Body of pancreas (tissue), 4 donors: Measurements from ENCODE around the gene SMG5. TPM values are rescaled to one million over a fixed set of nuclear protein-coding genes. Genes with fewer than 3 reads are reported as not detected.

ENCODE experiments used
- ATAC-seq: fragments of 150-250 bp; one replicate; pipeline ENCODE4 v1.9.1; 2016
- DNase-seq, 4 donors: peaks; one replicate each; pipeline ENCODE4 v3.0.0-alpha.2; 2019
- H3K27ac ChIP-seq, 4 donors: fragments of 200-600 bp; sonication (generic); 1 replicate in 3 of 4; 2 replicates in 1 of 4; pipeline versions ENCODE4 v1.5.1 to v1.6.1; 2016 to 2019; ENCODE audit warnings: mild to moderate bottlenecking in 1 of 4, mixed read lengths in 1 of 4, moderate library complexity in 1 of 4
- H3K27me3 ChIP-seq, 2 donors: fragments of 200-600 bp; sonication (generic); one replicate each; pipeline ENCODE4 v1.6.0; 2016; ENCODE audit warnings: mild to moderate bottlenecking in 1 of 2
- H3K36me3 ChIP-seq, 2 donors: fragments of 200-600 bp; sonication (generic); replicated peaks in 1 of 2; 2 replicates each; pipeline ENCODE4 v1.5.1; 2016; ENCODE audit warnings: low read depth in 2 of 2; ENCODE audit not compliant: insufficient read depth in 1 of 2
- H3K4me1 ChIP-seq: fragments of 200-600 bp; sonication (generic); one replicate; pipeline ENCODE4 v1.6.0; 2016
- H3K4me3 ChIP-seq, 2 donors: fragments of 200-600 bp; sonication (generic); 1 replicate in 1 of 2; 2 replicates in 1 of 2; pipeline ENCODE4 v1.5.1; 2016 to 2019
- H3K9me3 ChIP-seq, 3 donors: fragments of 200-600 bp; sonication (generic); 1 replicate in 2 of 3; 2 replicates in 1 of 3; pipeline ENCODE4 v1.5.1; 2016
- POLR2A ChIP-seq, 3 donors: fragments of 450-650 bp; IDR thresholded peaks; one replicate each; pipeline ENCODE4 v1.6.1; 2016; ENCODE audit warnings: antibody characterized with exemption in 3 of 3, mild to moderate bottlenecking in 2 of 3
- WGBS, 2 donors: methylation state at CpG; one replicate each; pipeline ENCODE4 v1.1.5; 2017; 5-methylcytosine and 5-hydroxymethylcytosine counted together
- intact Hi-C: fragments of 100-400 bp; cut with DNase I; formaldehyde crosslinking; loops from one replicate; pipeline ENCODE4 v1.15.1; 2023
- total RNA-seq, 2 donors: library from RNA; depleted of rRNA; stranded (reverse); fragments of >200 nt; gene quantifications; one replicate each; pipeline ENCODE4 v1.1.0, GENCODE V29; 2016
- TF ChIP-seq, protein P1 (sequence below), 7 experiments: fragments of 450-650 bp in 4 of 7; fragments of 200-600 bp in 3 of 7; sonication (generic) in 3 of 7; IDR thresholded peaks; one replicate each; pipeline ENCODE4 v1.5.1; 2016 to 2019; ENCODE audit warnings: antibody characterized with exemption in 7 of 7

The SMG5 gene
- total RNA-seq, 2 donors from 2014 or later: 28.3 to 35.6 TPM

DNA sequence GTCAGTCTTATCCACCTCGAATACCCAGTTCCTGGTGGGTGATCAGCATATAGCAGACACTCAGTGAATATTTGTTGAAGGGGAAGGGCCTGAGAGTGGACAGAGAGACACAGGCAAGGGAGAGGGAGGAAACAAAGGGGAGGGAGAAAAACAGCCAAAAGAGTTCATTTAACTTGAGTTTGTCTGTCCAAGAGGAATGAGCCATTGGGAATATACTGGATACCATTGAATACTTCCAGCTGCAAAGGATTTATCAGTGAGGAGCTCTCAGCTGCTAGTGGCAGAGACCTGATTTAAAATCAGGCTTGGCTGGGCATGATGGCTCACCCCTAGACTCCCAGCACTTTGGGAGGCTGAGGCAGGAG is 52.2 kb downstream of the SMG5 start:
- Histone ChIP-seq H3K36me3 (peaks cover 0 to 5% of the 10 kb centered on the region in 2 donors), H3K4me3 (no peak overlapping the region), H3K9me3 (no peaks in the 10 kb centered on the region), H3K27me3 (no peaks in the 10 kb centered on the region), H3K27ac (no peak overlapping the region), H3K4me1 (peaks cover 1% of the 10 kb centered on the region)
- ATAC-seq (no peak), DNase-seq (no peak)
- WGBS, 2 donors: 82 to 92% methylated on average over 1 of the region's 1 CpG
- no peak for TF ChIP-seq POLR2A (IDR thresholded peaks at IDR 0.05)
- TF ChIP-seq, protein P1, sequence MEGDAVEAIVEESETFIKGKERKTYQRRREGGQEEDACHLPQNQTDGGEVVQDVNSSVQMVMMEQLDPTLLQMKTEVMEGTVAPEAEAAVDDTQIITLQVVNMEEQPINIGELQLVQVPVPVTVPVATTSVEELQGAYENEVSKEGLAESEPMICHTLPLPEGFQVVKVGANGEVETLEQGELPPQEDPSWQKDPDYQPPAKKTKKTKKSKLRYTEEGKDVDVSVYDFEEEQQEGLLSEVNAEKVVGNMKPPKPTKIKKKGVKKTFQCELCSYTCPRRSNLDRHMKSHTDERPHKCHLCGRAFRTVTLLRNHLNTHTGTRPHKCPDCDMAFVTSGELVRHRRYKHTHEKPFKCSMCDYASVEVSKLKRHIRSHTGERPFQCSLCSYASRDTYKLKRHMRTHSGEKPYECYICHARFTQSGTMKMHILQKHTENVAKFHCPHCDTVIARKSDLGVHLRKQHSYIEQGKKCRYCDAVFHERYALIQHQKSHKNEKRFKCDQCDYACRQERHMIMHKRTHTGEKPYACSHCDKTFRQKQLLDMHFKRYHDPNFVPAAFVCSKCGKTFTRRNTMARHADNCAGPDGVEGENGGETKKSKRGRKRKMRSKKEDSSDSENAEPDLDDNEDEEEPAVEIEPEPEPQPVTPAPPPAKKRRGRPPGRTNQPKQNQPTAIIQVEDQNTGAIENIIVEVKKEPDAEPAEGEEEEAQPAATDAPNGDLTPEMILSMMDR (IDR thresholded peaks at IDR 0.05): no peak
- intact Hi-C loops: no loop called here

DNA sequence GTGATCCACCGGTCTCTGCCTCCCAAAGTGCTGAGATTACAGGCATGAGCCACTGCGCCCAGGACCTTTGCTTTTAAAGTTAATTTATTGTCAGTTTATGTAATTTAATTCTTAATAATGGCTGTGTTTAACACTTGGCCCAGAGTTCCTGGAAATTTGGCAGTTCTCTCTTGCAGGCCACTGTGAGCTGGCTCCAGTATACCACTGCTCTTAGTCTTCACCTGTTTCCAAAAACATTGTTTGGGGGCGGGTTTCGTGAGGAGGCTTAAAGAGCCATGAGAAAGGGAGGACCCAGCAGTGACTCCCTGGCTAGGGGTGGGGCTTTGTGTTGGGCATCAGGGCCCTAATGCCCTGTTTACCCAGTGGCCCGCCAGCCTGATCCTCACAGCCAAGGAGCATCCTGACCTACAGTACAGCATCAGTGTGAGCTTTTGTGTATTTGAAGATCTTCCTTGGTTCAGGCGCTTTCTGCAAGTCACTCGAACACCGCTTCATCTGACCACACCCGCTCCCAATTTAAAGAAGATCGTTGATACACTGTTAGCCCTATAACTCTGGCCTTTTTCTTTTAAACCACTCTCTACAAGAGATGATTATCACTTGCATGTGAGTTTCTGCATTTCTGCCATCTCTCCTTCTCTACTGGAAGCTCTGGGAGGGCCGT is 52.7 kb downstream of the SMG5 start:
- 90 to 91% methylated on average over 11 of the region's 11 CpGs for WGBS, 2 donors
- ATAC-seq (no peak), DNase-seq (no peak)
- intact Hi-C loops: no loop called here
- Histone ChIP-seq H3K36me3 (peaks cover 0 to 5% of the 10 kb centered on the region in 2 donors), H3K27me3 (no peaks in the 10 kb centered on the region), H3K4me1 (peaks cover 7% of the 10 kb centered on the region), H3K9me3 (no peaks in the 10 kb centered on the region), H3K27ac (no peak overlapping the region), H3K4me3 (no peak overlapping the region)
- TF ChIP-seq, protein P1 (IDR thresholded peaks at IDR 0.05): no peak
- no peak for TF ChIP-seq POLR2A (IDR thresholded peaks at IDR 0.05)

DNA sequence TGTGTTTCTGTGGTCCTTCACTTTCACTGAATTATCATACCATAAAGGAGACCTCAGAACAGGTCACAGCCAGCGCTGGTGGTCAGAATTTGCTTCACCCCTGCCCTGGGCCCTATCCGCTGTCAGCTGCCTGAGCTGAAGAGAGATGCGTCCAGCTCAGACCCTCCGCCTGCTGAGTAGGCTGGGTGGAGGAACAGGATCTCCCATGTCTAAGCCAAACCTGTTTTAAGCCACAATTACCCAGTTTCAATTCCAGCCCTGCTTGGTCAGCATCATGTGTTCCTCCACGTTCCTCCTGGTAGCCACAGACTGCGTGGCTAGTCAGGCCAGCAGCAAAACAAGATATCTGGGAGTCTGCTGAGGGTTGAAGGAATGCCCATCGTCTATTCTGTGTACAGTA is 54.1 kb downstream of the SMG5 start:
- Histone ChIP-seq H3K27me3 (no peaks in the 10 kb centered on the region), H3K27ac (no peak overlapping the region), H3K4me3 (no peak overlapping the region), H3K9me3 (no peaks in the 10 kb centered on the region), H3K4me1 (peaks cover 7% of the 10 kb centered on the region), H3K36me3 (peaks cover 0 to 8% of the 10 kb centered on the region in 2 donors)
- intact Hi-C loops: no loop called here
- no peak for TF ChIP-seq POLR2A (IDR thresholded peaks at IDR 0.05)
- TF ChIP-seq, protein P1 (IDR thresholded peaks at IDR 0.05): no peak
- ATAC-seq: no peak
- whole genome bisulfite sequencing, 2 donors: 74 to 80% methylated on average over 7 of the region's 7 CpGs
- DNase-seq: no peak

DNA sequence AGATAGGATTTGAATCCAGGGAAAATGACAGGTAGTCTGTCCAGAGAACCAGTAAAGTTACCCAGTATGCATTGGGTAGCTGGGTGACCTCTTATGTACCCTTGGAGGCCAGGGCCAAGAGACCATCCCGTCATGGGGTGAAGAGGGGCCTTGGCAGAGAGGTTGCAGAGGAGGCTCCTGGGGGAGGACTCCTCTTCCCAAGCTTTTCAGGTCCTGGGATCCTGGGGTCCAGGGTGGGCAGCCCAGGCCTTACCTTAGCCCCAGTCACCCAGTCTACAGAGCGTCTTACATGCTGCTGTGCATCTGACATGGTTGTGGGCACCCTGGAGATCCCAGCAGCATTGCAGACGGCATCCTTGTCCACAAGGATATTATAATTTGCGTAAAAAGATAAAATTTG is 55.8 kb downstream of the SMG5 start:
- Histone ChIP-seq H3K9me3 (no peaks in the 10 kb centered on the region), H3K27me3 (no peaks in the 10 kb centered on the region), H3K4me3 (no peak overlapping the region), H3K27ac (no peak overlapping the region), H3K36me3 (peaks cover 0 to 13% of the 10 kb centered on the region in 2 donors), H3K4me1 (peaks cover 7% of the 10 kb centered on the region)
- ATAC-seq (no peak), DNase-seq (no peak)
- intact Hi-C loops: no loop called here
- 91 to 92% methylated on average over 4 of the region's 4 CpGs for WGBS, 2 donors
- TF ChIP-seq POLR2A (IDR thresholded peaks at IDR 0.05): no peak
- TF ChIP-seq, protein P1 (IDR thresholded peaks at IDR 0.05): no peak

DNA sequence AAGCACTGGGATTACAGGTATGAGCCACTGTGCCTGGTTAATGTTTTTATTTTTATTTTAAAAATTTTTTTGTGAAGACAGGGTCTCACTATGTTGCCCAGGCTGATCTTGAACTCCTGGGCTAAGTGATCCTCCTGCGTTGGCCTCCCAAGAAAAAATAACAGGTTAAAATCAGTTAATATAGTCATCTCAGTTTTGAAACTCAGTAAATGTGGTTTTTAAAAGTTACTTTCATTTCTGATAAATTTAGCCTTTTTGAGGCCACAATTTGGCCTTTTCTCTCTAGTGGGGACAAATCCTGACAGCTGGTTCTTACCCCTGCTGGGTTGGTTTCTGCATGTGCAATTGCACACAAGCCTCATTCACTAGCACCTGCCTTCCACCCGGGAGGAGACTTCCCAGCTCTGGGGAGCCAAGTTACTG is 56.5 kb downstream of the SMG5 start:
- Histone ChIP-seq H3K4me1 (peaks cover 7% of the 10 kb centered on the region), H3K36me3 (peaks cover 0 to 15% of the 10 kb centered on the region in 2 donors), H3K27me3 (no peaks in the 10 kb centered on the region), H3K27ac (no peak overlapping the region), H3K9me3 (no peaks in the 10 kb centered on the region), H3K4me3 (no peak overlapping the region)
- WGBS, 2 donors: 75 to 76% methylated on average over 2 of the region's 2 CpGs
- ATAC-seq: no peak
- TF ChIP-seq, protein P1 (IDR thresholded peaks at IDR 0.05): no peak
- no peak for TF ChIP-seq POLR2A (IDR thresholded peaks at IDR 0.05)
- DNase-seq: no peak
- intact Hi-C loops: no loop called here
